CD14-positive monocyte (primary cell): ENCODE measurements around the gene LCN2. TPM values are rescaled to one million over a fixed set of nuclear protein-coding genes. Genes with fewer than 3 reads are reported as not detected.

Experiments
- DNase-seq, 3 donors: peaks; one replicate each; pipeline ENCODE4 v3.0.0-alpha.2; 2011 to 2022
- H2AFZ ChIP-seq: 2 replicates; pipeline ENCODE4 v1.6.0; 2012; ENCODE audit warnings: mild to moderate bottlenecking, low read depth, low read length, inconsistent platforms; ENCODE audit not compliant: insufficient read depth, poor library complexity, severe bottlenecking
- H3K27ac ChIP-seq, 2 donors: 1 replicate in 1 of 2; 2 replicates in 1 of 2; pipeline ENCODE4 v1.5.1; 2012 to 2013; ENCODE audit warnings: low read length in 2 of 2, control low read depth in 1 of 2, inconsistent platforms in 1 of 2, low read depth in 1 of 2, mild to moderate bottlenecking in 1 of 2
- H3K27me3 ChIP-seq, 2 donors: one replicate each; pipeline versions ENCODE4 v1.6.0 to v1.6.1; 2011 to 2013; ENCODE audit warnings: low read length in 2 of 2; ENCODE audit not compliant: control insufficient read depth in 2 of 2, insufficient read depth in 2 of 2
- H3K36me3 ChIP-seq, 2 donors: replicated peaks in 1 of 2; 1 replicate in 1 of 2; 2 replicates in 1 of 2; pipeline versions ENCODE4 v1.5.1 to v1.6.1; 2012 to 2013; ENCODE audit warnings: low read length in 2 of 2, control low read depth in 1 of 2, inconsistent platforms in 1 of 2, mild to moderate bottlenecking in 1 of 2; ENCODE audit not compliant: insufficient read depth in 2 of 2, control insufficient read depth in 1 of 2
- H3K4me1 ChIP-seq, 2 donors: 1 replicate in 1 of 2; 2 replicates in 1 of 2; pipeline versions ENCODE4 v1.5.1 to v1.6.1; 2012 to 2013; ENCODE audit warnings: low read length in 2 of 2, control low read depth in 1 of 2, inconsistent platforms in 1 of 2, mild to moderate bottlenecking in 1 of 2, moderate library complexity in 1 of 2; ENCODE audit not compliant: insufficient read depth in 2 of 2, control insufficient read depth in 1 of 2
- H3K4me2 ChIP-seq: replicated peaks from 2 replicates; pipeline ENCODE3; 2012; ENCODE audit warnings: low read length, moderate library complexity, mild to moderate bottlenecking; ENCODE audit not compliant: poor library complexity, severe bottlenecking; ENCODE audit errors: extremely low read depth
- H3K4me3 ChIP-seq, 3 experiments: fragments of 200-600 bp in 1 of 3; sonication (generic) in 1 of 3; replicated peaks in 1 of 3; 1 replicate in 2 of 3; 2 replicates in 1 of 3; pipeline ENCODE4 v1.5.1; 2011 to 2013; ENCODE audit warnings: low read length in 3 of 3, mild to moderate bottlenecking in 3 of 3, control low read depth in 2 of 3, low read depth in 2 of 3, inconsistent platforms in 1 of 3, moderate library complexity in 1 of 3
- H3K79me2 ChIP-seq: 2 replicates; pipeline ENCODE4 v1.6.0; 2012; ENCODE audit warnings: mild to moderate bottlenecking, control low read depth, inconsistent platforms, low read length, moderate library complexity; ENCODE audit not compliant: insufficient read depth
- H3K9ac ChIP-seq: 2 replicates; pipeline ENCODE4 v1.6.0; 2017; ENCODE audit warnings: low read length, mild to moderate bottlenecking; ENCODE audit not compliant: insufficient read depth, poor library complexity, severe bottlenecking
- H3K9me3 ChIP-seq, 2 donors: replicated peaks in 1 of 2; 1 replicate in 1 of 2; 2 replicates in 1 of 2; pipeline versions ENCODE4 v1.5.1 to v1.6.1; 2012 to 2013; ENCODE audit warnings: low read length in 2 of 2, control low read depth in 1 of 2; ENCODE audit not compliant: control insufficient read depth in 1 of 2, insufficient read depth in 1 of 2
- H4K20me1 ChIP-seq: 2 replicates; pipeline ENCODE4 v1.6.0; 2012; ENCODE audit warnings: mild to moderate bottlenecking, low read length, control low read depth, moderate library complexity; ENCODE audit not compliant: insufficient read depth
- H3K27ac Mint-ChIP-seq, 7 donors: one replicate each; pipeline ENCODE4 v1.8.0; 2020; ENCODE audit warnings: mild to moderate bottlenecking in 7 of 7, mixed read lengths in 7 of 7, moderate library complexity in 6 of 7, inconsistent platforms in 2 of 7
- H3K27me3 Mint-ChIP-seq, 3 donors: one replicate each; pipeline ENCODE4 v1.8.0; 2021 to 2022; ENCODE audit warnings: low read depth in 3 of 3, mild to moderate bottlenecking in 3 of 3, mixed read lengths in 3 of 3, moderate library complexity in 3 of 3, inconsistent platforms in 1 of 3
- H3K36me3 Mint-ChIP-seq, 2 donors: one replicate each; pipeline ENCODE4 v1.8.0; 2020; ENCODE audit warnings: mixed read lengths in 2 of 2, inconsistent platforms in 1 of 2, mild to moderate bottlenecking in 1 of 2
- H3K4me1 Mint-ChIP-seq: one replicate; pipeline ENCODE4 v1.8.0; 2020; ENCODE audit warnings: mild to moderate bottlenecking, mixed read lengths
- H3K4me3 Mint-ChIP-seq, 2 donors: one replicate each; pipeline ENCODE4 v1.8.0; 2020; ENCODE audit warnings: mild to moderate bottlenecking in 2 of 2, mixed read lengths in 2 of 2, moderate library complexity in 1 of 2
- H3K9me3 Mint-ChIP-seq, 7 donors: one replicate each; pipeline ENCODE4 v1.8.0; 2020 to 2022; ENCODE audit warnings: mixed read lengths in 7 of 7, mild to moderate bottlenecking in 6 of 7, moderate library complexity in 6 of 7, inconsistent platforms in 2 of 7
- CTCF ChIP-seq: fragments of 200-600 bp; IDR thresholded peaks from one replicate; pipeline ENCODE4 v1.8.0; 2022; ENCODE audit warnings: antibody characterized with exemption, mild to moderate bottlenecking
- WGBS: methylation state at CpG from one replicate; pipeline ENCODE4 v1.1.5; 2013; ENCODE audit warnings: missing lambda C conversion rate; ENCODE audit not compliant: insufficient coverage; 5-methylcytosine and 5-hydroxymethylcytosine counted together
- intact Hi-C, 2 donors: fragments of 100-400 bp; cut with micrococcal nuclease; formaldehyde crosslinking; loops; one replicate each; pipeline versions ENCODE4 v1.15.0 to v1.15.1; 2023
- polyA plus RNA-seq, 3 donors: library from polyadenylated mRNA; depleted of rRNA in 1 of 3; unstranded in 2 of 3; stranded (reverse) in 1 of 3; fragments of 300-500 nt in 2 of 3; fragments of >200 nt in 1 of 3; fragmentation: Illumina TruSeq in 2 of 3; gene quantifications; 1 replicate in 2 of 3; 2 replicates in 1 of 3; pipeline ENCODE4 v1.2.3, GENCODE V29; 2012 to 2021

LCN2 gene
- polyA plus RNA-seq, 3 donors = 0.83 TPM; not detected in 2

GRCh38 chr9:128175102-128175563 lies 25.9 kb downstream of the LCN2 start:
- Mint-ChIP-seq H3K4me1 (no peaks in the 10 kb centered on the region), H3K4me3 (no peak overlapping the region)

DNA sequence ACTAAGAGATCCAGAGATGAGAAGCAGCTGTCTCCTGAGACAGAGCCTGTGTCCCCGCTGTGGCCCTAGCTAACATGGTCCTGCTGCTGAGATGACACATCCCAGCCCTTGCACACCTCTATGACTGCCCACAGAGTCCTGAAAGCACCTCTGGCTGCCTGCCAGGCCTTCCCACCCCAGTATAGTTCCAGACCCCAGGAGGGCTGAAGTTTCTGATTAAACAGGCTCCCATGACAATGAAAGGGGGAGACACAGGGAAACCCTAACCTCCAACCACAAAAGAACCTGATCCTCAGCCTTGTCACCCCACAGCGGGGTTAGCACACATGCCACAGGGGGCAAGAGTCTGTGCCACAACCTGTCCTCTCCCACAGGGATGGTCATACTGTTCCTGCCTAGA lies 26.5 kb downstream of the LCN2 start:
- Histone ChIP-seq H3K27me3 (no peaks in the 10 kb centered on the region), H3K27ac (no peak overlapping the region), H3K36me3 (peaks cover 61 to 71% of the 10 kb centered on the region in 2 donors), H4K20me1 (no peaks in the 10 kb centered on the region), H3K4me2 (no peak overlapping the region), H3K4me3 (no peak overlapping the region), H3K4me1 (no peaks in the 10 kb centered on the region), H3K79me2 (no peaks in the 10 kb centered on the region), H2AFZ (no peak overlapping the region), H3K9me3 (peaks cover 5 to 16% of the 10 kb centered on the region in 2 donors), H3K9ac (no peak overlapping the region)
- H3K9me3 Mint-ChIP-seq = peaks cover 3 to 20% (median 12%) of the 10 kb centered on the region in 7 donors
- H3K36me3 Mint-ChIP-seq = peaks cover 64 to 85% of the 10 kb centered on the region in 2 donors
- no peak for TF ChIP-seq CTCF
- no peak overlapping the region for H3K4me3 Mint-ChIP-seq
- DNase-seq = no peak
- H3K4me1 Mint-ChIP-seq = no peaks in the 10 kb centered on the region
- H3K27ac Mint-ChIP-seq = peak overlapping the region in 1 of 7 donors; percentile 0
- H3K27me3 Mint-ChIP-seq = peaks cover 0 to 2% (median 0%) of the 10 kb centered on the region in 3 donors
- intact Hi-C loops = no loop called here
- WGBS = no CpG with 5 or more reads among the region's 2 CpGs

More at GRCh38 chr9:128175102-128175563, 25.9 kb downstream of the LCN2 start:
- Mint-ChIP-seq H3K27me3 (peaks cover 0 to 2% (median 0%) of the 10 kb centered on the region in 3 donors), H3K27ac (peak overlapping the region in 1 of 7 donors; percentile 37), H3K36me3 (peaks cover 63 to 85% of the 10 kb centered on the region in 2 donors), H3K9me3 (peaks cover 3 to 14% (median 11%) of the 10 kb centered on the region in 7 donors)
- WGBS = 66% methylated on average over 4 of the region's 8 CpGs
- TF ChIP-seq CTCF = no peak
- Histone ChIP-seq H3K27ac (no peak overlapping the region), H3K9me3 (peaks cover 4 to 13% of the 10 kb centered on the region in 2 donors), H3K4me1 (no peaks in the 10 kb centered on the region), H3K4me2 (no peak overlapping the region), H4K20me1 (no peaks in the 10 kb centered on the region), H3K9ac (no peak overlapping the region), H3K27me3 (no peaks in the 10 kb centered on the region), H2AFZ (no peak overlapping the region), H3K4me3 (no peak overlapping the region), H3K79me2 (no peaks in the 10 kb centered on the region), H3K36me3 (peaks cover 60 to 71% of the 10 kb centered on the region in 2 donors)
- intact Hi-C loops = no loop called here
- DNase-seq = no peak
